ENCODE results near the gene DIAPH3.

DNA sequence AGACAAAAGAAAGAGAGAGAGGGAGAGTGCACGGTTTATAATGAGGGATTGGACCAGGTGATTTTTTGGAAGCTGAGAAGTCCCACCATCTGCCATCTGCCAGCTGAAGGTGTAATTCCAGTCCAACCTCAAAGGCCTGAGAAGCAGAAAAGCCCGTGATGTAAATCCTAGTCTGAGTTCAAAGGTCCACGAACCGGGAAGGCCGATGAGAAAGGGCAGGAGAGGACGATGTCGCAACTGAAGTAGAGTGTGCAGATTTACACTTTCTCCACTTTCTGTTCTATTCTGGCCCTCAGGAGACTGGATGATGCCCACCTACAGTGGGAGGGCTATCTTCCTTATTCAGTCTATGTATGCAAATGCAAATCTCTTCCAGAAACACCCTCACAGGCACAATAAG lies 500.0 kb downstream of the DIAPH3 start:
- TF ChIP-seq CHD4 (IDR thresholded peaks at IDR 0.05; ENCODE audit: borderline replicate concordance): no peak
- TF ChIP-seq, protein P1, sequence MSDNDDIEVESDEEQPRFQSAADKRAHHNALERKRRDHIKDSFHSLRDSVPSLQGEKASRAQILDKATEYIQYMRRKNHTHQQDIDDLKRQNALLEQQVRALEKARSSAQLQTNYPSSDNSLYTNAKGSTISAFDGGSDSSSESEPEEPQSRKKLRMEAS (IDR thresholded peaks at IDR 0.05): no peak
- no peak for TF ChIP-seq POLR2A (IDR thresholded peaks at IDR 0.05; ENCODE audit: low read length)
- TF ChIP-seq, protein P2, sequence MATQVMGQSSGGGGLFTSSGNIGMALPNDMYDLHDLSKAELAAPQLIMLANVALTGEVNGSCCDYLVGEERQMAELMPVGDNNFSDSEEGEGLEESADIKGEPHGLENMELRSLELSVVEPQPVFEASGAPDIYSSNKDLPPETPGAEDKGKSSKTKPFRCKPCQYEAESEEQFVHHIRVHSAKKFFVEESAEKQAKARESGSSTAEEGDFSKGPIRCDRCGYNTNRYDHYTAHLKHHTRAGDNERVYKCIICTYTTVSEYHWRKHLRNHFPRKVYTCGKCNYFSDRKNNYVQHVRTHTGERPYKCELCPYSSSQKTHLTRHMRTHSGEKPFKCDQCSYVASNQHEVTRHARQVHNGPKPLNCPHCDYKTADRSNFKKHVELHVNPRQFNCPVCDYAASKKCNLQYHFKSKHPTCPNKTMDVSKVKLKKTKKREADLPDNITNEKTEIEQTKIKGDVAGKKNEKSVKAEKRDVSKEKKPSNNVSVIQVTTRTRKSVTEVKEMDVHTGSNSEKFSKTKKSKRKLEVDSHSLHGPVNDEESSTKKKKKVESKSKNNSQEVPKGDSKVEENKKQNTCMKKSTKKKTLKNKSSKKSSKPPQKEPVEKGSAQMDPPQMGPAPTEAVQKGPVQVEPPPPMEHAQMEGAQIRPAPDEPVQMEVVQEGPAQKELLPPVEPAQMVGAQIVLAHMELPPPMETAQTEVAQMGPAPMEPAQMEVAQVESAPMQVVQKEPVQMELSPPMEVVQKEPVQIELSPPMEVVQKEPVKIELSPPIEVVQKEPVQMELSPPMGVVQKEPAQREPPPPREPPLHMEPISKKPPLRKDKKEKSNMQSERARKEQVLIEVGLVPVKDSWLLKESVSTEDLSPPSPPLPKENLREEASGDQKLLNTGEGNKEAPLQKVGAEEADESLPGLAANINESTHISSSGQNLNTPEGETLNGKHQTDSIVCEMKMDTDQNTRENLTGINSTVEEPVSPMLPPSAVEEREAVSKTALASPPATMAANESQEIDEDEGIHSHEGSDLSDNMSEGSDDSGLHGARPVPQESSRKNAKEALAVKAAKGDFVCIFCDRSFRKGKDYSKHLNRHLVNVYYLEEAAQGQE (IDR thresholded peaks at IDR 0.05): no peak
- no peak for TF ChIP-seq SMC3 (IDR thresholded peaks at IDR 0.05)
- TF ChIP-seq, protein P3, sequence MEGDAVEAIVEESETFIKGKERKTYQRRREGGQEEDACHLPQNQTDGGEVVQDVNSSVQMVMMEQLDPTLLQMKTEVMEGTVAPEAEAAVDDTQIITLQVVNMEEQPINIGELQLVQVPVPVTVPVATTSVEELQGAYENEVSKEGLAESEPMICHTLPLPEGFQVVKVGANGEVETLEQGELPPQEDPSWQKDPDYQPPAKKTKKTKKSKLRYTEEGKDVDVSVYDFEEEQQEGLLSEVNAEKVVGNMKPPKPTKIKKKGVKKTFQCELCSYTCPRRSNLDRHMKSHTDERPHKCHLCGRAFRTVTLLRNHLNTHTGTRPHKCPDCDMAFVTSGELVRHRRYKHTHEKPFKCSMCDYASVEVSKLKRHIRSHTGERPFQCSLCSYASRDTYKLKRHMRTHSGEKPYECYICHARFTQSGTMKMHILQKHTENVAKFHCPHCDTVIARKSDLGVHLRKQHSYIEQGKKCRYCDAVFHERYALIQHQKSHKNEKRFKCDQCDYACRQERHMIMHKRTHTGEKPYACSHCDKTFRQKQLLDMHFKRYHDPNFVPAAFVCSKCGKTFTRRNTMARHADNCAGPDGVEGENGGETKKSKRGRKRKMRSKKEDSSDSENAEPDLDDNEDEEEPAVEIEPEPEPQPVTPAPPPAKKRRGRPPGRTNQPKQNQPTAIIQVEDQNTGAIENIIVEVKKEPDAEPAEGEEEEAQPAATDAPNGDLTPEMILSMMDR (IDR thresholded peaks at IDR 0.05): no peak
